GM19240 (cell line): ENCODE measurements around the gene GGN.
"Not testable (repeated sequence)": the region's sequence is repeated elsewhere in the genome, so short reads cannot be mapped to it uniquely, and the experiment has no call there.

Experiments used
- DNase-seq: peaks from one replicate; pipeline ENCODE4 v3.0.0; 2011; ENCODE audit warnings: low spot score; ENCODE audit not compliant: insufficient read length

GGN gene

DNA sequence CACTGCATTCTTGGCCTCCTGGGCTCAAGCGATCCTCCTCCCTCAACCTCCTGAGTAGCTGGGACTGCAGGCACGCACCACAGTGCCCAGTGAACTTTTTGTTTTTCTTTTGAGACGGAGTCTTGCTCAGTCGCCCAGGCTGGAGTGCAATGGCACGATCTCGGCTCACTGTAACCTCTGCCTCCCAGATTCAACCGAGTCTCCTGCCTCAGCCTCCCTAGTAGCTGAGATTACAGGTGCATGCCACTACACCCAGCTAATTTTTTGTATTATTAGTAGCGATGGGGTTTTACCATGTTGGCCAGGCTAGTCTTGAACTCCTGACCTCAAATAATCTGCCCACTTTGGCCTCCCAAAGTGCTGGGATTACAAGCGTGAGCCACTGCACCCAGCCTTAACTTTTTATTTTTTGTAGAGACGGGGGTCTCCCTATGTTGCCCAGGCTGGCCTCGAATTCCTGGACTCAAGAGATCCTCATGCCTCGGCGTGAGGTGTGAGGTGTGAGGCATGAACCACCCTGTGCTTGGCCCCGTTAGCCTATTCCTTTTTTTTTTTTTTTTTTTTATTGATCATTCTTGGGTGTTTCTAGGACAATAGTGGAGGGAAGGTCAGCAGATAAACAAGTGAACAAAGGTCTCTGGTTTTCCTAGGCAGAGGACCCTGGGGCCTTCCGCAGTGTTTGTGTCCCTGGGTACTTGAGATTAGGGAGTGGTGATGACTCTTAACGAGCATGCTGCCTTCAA, 24.7 kb downstream of the GGN start:
- DNase-seq = not testable (repeated sequence)

DNA sequence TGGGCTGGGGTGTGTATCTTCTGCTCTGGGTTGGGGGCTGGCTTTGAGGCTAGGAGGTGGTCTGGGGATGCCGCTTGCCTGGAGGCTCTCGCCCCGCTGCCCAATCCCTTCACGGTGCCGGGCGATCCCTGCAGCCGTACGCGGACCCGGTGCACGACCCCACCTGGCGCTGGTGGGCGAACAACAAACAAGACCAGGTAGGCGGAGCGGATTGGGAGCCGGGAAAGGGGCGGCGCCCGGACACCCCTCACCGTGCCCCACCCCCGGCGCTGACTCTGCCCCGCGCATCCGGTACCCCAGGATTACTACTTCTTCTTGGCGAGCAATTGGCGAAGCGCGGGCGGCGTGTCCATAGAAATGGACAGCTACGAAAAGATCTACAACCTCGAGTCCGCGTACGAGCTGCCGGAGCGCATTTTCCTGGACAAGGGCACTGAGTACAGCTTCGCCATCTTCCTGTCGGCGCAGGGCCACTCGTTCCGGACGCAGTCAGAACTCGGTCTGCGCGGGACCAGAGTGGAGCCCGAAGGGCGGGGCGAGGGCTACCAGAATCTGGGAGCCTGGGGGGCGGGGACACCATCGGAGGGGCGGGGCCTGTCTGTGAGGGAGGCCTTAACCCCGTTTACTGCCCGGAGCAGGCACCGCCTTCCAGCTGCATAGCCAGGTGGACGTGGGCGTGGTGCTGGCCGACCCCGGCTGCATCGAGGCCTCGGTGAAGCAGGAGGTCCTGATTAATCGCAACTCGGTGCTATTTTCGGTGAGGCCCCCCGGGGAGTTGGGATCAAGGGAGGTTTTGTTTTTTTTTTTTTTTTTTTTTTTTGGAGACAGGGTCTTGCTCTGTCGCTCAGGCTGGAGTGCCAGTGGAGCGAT, 25.5 kb downstream of the GGN start:
- DNase-seq = peak; percentile 59

DNA sequence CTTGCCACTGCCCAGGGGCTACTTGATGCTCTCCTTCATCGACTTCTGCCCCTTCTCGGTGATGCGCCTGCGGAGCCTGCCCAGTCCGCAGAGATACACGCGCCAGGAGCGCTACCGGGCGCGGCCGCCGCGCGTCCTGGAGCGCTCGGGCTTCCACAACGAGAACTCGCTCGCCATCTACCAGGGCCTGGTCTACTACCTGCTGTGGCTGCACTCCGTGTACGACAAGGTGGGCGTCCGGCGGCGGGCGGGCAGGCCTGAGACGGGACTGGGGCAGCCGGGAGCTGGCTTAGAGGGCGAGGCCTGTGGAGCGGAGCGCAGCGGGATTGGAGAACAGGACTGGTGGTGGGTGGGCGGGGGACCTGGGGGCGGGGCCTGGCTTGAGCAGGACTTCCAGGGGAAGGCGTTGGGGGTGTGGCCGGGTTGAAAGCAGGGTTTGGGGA, 26.2 kb downstream of the GGN start:
- peak; percentile 60 for DNase-seq

DNA sequence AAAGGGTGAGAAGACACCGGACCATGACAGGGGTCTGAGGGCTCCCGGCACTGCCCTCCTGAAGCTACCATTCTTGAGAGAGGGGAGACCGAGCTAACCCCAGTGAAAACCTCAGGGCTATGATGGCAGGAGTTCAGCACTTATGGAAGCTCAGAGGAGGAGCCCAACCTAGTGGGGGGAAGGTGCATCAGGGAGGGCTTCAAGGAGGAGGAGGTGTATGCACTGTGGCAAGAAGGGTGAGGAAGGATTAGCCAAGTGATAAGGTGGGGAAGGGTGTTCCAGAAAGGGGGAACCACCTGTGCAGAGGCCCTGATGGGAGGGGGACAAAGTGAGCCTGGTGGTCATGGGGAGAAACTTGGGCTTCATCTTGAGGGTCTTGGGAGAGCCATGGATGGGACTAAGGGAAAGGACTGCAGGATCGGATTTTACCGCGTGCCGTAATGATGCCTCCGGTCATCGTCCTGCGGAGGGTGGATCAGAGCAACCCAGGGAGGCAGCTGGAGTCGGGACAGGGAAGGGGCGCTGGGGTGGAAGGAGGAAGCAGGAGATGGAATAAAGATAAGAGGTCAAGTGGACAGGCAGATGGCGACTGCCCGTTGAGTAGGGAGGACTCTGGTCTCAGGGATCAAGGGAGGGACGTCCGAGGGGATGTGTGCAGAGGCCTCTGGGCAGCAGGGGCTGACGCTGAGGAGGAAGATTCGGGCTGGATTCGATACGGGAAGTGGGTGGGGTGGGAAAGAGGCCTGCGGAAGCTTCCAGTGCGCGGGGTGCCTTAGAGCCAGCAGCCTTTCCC, 26.8 kb downstream of the GGN start:
- DNase-seq = no peak

DNA sequence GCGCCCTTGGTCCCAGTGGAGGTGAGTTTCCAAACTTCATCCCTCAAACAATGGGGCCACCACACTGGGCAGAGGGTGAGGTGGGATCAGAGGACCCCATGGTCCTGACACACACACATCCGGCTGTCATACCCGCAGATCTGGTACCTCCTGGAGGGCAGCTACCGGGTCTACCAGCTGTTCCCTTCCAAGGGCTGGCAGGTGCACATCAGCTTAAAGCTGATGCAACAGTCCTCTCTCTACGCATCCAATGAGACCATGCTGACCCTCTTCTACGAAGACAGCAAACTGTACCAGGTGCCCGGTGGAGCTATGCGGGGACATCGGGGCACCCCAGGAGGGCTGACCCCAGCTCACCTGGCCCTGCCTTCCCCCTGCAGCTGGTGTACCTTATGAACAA, 27.5 kb downstream of the GGN start:
- DNase-seq = no peak

DNA sequence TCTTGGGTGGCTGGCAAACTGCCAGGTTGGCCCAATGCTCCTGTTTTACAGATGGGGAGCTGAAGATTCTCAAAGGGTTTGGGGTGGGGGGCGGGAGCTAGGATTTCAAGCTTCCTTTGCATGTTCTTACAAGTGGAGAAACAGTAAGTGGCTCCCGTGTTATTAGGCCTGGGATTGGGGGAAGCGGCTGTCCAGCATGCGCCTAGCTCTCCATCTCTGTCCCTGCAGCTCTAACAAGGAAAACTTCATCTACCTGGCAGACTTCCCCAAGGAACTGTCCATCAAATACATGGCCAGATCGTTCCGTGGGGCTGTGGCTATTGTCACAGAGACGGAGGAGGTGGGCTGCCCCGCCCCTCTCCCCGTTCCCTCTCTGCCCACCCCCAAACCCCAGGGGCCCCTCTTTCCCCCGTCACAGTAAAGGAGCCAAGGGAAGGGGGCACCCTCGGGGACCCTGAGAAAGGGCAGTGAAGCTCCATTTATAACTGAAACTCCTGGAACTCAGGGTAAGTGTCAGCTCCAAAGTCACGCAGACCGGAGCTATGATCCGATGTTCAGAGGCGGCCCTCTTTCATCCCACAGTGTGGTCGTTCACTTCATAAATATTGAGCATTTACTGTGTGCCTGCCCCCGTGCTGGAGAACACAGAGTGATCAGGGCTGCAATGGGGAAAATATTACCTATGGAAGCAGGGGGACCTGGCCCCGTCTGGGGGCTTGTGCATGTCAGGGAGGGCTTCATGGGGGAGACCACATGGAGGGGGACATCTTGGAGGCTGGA, 28.4 kb downstream of the GGN start:
- DNase-seq = no peak

DNA sequence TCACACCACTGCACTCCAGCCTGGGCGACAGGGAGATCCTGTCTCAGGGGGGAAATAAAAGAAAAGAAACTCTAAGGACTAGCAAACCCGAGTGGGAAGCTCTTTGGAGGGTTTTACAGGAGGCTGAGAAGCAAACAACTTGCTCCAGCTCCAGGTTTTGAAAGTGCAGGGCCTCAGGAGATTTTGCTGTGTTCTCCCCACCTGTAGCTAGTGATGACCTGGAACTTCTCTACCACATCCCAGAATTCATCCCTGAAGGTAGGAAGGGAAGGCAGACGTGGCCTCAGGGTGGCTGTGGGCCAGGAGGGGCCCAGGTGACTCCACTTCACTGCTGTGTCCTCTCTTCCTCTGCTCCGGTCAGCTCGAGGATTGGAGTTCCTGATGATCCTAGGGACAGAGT, 29.8 kb downstream of the GGN start:
- no peak for DNase-seq

DNA sequence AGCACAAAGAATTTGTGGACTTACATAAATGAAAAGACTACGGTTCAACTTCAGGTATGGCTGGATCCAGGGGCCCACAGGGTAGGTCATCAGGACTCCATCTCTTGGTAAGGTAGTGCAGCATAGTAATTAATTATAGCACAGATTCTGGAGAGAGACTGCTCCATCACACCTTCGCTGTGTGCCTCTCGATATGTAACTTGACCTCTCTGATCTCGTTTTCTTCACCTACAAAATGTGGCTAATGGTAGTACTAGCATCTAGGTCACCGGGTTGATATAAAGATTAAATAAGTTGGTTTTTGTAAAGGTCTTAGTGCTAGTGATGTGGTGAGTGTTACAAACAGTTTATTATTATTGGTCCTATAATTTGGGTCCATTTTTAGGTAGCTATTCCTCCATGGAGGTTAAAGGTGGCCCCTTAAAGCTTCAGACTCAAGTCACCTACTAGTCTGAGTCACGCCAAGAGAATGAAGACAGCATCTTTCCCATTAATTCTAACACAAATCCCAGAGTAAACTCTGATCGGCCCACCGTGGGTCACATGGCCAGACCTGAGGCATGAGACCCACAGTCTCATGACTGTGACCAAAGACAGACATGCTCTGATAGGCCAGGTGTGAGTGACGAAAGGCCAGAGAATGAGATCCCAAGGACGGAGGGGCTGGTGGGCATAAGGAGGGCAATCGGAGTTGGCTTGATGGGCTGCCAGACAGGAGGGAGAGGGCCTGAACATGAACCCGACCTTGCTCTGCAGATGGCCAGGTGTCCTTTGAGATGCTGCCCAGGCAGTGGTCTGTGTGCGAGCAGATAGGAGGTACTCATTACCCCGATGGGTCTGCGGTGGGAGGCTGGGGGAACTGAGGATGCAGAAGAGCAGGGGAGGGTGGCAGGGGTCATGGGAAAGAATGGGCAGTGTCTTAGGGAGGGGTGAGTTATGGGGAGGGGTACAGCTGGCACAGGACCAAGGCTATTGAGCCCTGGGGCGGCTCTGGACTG, 31.8 kb downstream of the GGN start:
- DNase-seq = no peak

DNA sequence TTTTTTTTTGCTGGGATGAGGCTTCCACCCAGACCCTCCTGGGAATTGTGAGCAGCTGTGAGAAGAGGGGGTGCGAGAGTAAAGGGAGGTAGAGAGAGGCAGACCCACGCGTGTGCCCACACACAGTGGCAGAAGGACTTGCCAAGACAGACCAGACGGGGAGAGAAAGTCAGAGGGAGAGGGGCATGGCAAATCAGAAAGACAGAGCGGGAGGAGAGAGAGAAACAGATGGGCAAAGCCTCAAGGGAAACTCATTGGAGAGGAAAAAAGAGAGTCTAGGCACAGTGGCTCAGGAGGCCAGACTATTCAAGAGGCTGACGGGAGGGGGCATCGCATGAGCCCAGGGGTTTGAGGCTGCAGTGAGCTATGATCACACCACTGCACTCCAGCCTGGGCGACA, 35.2 kb downstream of the GGN start:
- no peak for DNase-seq

DNA sequence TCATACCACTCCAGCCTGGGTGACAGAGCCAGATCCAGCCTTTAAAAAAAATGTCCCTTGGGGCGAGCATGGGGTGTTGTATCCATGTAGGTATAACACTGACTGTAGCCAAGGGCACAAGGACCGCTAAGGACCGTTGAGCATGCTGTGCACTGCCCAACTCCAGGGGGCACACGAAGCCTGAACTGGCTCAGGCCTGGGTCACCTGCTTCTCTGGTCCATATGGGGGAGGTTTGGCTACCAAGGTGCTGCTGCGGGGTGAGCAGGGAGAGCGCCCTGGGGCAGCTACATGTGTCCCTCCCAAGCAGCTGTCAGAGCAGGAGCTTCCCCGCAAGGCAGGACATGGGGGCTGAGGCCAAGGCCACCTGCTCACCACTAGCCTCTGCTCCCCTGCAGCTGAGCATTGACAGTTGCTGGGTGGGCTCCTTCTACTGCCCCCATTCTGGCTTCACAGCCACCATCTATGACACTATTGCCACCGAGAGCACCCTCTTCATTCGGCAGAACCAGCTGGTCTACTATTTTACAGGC, 35.9 kb downstream of the GGN start:
- no peak for DNase-seq

DNA sequence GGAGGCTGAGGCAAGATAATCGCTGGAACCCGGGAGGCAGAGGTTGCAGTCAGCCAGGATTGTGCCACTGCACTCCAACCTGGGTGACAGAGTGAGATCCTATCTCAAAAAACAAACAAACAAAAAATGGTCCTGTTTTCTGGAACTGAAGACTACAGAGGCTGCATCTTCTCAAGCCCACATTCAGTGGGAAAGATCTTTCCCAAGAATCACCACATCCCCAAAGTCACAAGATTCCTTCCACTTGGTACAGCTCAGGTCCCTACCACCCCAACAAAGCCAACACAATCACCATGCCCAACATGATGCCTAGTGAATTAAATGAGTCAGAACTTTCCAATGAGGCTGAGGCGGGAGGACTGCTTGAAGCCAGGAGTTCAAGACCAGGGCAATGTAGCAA, 37.0 kb downstream of the GGN start:
- DNase-seq = no peak

DNA sequence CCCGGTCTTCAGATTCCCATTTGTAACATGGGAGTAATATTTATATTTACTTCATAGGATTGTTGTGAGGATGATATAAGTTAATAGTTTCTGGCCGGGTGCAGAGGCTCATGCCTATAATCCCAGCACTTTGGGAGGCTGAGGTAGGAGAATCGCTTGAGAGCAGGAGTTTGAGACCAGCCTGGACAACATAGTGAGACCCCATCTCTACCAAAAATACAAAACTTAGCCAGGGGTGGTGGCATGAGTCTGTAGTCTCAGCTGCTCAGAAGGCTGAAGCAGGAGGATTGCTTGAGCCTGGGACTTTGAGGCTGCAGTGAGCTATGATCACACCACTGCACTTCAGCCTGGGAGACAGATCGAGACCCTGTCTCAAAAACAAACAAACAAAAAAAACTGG, 41.0 kb downstream of the GGN start:
- DNase-seq = no peak

DNA sequence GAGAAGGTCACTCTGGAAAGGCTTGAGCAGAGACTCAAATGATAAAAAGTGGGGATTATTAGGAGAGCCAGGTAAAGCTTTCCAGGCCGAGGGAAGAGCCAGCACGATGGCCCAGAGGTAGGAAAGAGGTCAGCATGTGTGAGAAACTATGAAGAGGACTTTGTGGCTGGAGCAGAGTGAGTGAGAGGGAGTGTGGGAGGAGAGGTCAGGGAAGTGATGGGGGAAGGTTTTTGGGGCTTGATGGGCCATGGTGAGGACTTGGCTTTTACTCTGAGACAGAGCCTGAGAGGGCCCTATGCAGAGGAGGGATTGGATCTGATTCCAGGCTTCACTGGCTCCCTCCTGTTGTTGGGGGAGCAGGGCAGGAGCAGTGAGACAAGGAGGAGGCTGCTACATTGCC, 46.9 kb downstream of the GGN start:
- no peak for DNase-seq

DNA sequence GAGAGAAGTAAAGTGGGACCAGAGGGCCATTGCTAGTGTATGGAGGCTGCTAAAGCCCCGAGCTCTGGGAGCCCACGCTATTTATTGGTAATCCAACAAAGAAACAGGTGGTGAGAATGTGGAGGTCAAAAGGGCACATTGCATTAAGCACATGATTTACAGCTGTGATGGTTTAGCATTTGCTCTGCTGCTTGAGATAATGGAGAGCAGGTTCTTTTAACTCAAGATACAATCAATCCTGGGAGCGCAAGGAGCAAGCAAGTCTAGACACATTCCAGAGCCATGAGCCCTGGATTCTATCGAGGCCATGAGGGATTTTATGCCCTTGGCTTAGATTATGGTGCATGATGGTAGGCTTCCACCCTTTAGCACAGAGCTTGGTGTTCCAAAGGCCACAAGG, 48.8 kb downstream of the GGN start:
- DNase-seq = not testable (repeated sequence)

DNA sequence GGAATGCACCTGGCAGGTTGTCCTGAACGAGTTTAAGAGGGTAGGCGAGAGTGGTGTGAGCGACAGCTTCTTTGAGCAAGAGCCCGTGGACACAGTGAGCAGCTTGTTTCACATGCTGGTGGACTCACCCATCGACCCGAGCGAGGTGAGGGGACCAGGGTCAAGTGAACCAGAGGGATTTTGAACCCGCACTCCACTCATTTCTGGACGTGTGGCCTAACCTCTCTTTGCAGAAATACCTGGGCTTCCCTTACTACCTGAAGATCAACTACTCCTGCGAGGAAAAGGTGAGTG, 50.5 kb downstream of the GGN start:
- DNase-seq = no peak

DNA sequence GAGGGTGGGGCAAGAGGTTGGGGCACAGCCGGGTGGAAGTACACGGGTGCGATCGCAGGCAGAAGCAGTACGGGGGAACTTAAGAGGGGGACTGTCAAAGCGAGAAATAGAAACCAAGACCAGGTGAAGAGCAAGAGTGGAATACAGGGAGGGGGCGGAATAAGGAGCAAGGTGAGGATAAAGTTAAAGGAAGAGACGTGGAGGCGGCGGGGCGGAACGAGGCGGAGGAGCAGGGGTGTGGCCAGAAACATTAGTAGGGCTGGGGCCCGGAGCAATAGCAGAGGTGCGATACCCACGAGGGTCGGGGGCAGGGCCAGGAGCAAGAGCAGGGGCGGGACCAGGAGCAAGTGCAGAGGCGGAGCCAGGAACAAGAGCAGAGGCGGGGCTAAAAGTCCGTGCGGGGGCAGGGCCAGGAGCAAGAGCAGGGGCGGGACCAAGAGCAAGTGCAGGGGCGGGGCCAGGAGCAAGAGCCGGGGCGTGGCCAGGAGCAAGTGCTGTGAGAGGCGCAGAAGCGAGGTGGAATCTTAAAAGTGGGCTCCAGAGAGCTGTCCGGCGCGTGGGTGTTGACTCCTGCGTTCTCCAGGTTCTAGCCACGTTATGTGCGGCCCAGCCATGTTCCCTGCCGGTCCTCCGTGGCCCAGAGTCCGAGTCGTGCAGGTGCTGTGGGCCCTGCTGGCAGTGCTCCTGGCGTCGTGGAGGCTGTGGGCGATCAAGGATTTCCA, 51.0 kb downstream of the GGN start:
- DNase-seq = peak; percentile 85

DNA sequence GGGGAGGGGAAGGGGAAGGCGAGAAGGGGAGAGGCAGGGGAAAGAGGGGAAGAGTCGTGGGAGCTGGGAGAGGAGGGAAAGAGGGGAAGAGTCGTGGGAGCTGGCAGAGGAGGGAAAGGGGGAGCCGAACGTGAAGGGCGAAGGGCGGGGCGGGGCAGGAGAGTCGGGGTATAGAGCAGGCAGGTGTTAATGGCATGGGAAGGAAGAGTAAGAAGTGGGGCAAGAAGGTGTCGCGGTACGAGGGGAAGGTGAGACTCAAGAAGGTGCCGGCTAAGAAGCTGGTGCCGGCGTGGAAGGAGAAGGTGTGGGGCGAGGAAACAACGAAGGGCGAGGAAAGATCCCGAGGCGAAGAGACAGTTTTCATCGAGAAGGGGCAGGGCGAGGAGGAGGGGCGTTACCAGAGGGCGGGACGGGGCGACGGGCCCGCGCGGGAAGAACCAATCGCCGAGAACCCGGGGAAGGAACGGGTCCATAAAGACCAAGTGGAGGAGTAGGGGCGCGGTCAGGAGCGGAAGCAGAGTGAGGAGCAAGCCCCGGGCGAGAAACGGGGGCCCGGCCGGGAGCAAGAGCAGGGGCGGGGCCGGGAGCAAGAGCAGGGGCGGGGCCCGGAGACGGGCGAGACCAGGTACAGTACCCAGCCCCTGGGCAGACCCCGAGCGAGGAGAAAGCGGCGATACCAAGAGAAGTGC, 51.7 kb downstream of the GGN start:
- peak; percentile 87 for DNase-seq
